GM19467 (cell line): Measurements from ENCODE around the gene ZNF552.
"Not testable (repeated sequence)": the region's sequence is repeated elsewhere in the genome, so short reads cannot be mapped to it uniquely, and the experiment has no call there.

Experiments used
- ATAC-seq: cut with Tn5 transposase; IDR thresholded peaks from one replicate; pipeline ENCODE4 v1.9.1; 2021; ENCODE audit warnings: mild to moderate bottlenecking, moderate library complexity; ENCODE audit not compliant: unreplicated experiment

ZNF552 gene

DNA sequence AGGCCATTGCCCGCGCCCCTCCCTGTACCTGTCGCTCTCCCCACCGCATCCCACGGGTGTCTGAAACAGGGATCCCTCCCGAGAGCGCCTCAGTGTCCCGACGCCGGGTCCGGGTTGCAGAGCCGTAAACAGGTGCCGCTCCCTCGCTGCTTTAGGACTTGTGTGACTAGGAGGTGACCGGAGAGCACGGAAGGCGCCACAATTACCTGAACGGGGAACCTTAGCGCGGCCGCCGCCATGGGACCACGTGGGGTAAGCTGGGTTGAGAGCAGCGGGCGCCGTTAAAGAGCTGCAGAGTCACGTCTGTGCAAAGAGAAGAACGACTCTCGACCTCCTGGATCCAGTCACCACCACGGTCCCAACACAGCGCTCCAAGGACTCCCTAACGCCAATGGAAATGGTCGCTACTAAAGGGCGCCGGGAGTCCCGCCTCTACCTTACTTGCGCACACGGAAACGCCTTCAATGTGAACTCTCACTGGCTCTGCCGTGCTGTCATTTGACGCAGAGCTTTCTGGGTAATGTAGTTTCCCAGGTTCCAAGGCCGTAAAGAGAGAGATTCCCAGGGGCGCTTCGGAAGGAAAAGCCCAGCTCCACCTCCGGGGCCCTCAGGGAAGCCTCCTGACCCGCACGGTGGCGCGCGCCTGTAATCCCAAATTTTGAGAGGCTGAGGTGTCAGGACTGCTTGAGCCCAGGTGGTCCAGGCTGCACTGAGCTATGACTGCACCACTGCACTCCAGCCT is at the start of gene ZNF552:
TSS of gene ZNF552 (minus strand) at position 409 of the 742 bp plus-strand sequence. CDS start at position 239, 170 bp downstream.
- ATAC-seq, result peak; percentile 75

- not testable (repeated sequence) for ATAC-seq
Observed at GRCh38 chr19:57862351-57862750, 47.6 kb upstream of the ZNF552 start.

GRCh38 chr19:57854117-57854516 is 39.4 kb upstream of the ZNF552 start:
- not testable (repeated sequence) for ATAC-seq

DNA sequence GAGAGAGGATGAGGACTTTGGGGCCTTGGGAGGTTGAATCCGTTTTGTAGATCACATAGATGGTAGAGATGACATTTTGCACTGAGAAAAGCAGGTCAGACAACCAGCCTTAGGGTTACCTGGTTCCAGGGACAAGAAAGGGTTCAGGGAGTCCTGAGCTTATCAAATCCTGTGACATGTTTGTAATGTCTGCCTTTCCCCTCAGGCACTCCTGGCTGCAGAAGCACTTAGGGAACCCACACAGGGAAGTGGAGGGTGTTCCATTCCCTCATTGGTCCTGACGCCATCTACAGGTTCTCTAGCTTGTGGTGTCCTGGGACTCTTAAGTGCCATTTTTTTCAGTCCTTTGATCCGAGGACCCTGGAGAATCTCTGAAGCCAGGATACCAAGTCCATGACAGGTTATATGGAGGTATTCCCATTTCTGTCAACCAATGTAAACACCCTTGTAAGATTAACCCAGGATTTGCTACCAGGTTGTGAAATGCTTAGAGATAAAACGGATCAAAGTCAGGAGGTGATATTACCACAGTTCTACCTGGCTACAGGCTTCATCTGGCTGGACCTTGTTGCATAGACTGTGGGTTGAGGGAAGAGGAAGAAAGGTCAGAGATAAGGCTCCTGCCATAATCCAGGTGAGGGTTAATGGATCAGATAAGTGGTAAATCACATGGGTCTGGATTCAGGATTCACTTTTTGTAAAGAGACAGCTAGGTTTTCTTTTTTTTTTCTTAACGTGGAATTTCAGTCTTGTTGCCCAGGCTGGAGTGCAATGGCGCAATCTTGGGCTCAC is 37.3 kb upstream of the ZNF552 start:
- ATAC-seq, result not testable (repeated sequence)

DNA sequence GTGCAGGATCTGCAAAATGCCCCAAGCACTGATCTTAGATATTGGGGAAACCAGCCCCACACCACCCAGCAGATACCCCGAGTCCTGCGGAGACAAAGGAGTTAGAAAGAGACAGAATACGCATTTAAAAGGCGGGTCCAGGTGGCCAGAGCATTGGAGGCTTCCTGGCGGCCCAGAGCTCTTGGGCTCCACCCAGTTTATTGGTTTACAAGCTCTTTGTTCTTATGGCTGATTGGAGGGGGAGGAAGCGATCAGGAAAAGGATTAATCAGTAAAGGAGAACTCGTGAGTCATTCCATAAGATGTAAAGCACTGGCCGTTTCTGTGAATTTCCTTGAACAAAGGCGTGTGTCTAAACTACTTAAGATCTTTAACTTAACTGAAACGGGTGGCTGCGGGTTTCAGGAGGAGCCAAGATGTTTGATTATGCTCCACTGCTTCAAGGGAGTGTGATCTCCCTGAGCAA is 35.9 kb upstream of the ZNF552 start:
- ATAC-seq, result no peak

DNA sequence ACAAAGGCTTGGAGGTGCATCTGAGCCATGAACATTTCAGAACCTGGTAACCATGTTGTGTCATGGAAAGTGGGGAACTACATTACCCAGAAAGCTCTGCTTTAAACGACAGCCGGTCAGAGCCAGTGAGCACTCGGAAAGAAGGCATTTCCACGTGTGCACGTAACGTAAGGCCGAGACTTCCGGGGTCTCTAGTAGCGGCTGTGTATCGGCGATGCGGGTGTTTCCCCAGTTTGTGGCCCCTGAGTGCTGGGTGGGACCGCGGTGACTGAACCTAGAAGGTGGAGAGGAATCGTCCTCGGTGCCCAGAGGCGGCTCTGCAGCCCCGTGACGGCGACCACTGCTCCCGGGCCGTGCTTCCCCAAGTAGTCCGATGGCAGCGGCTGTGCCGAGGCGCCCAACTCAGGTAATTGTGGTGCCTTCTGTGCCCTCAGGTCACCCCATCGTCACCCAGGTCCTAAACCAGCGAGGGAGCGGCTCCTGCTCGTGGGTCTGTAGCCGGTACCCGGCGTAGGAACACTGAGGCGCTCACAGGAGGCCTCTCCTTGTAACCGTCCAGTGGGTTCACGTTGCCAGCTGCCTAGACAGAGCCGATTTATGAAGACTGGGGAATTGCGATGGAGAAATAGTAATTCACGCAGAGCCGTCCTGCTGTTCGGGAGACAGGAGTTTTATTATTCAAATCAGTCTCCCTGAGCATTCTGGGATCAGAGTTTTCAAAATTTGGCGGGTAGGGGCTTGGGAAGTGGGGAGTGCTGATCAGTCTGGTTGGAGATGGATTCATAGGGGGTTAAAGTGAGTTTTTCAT is 35.2 kb upstream of the ZNF552 start, which contains the start of gene ZNF587:
TSS of gene ZNF587 (plus strand) at position 194 of the 808 bp plus-strand sequence. CDS start at position 374, 180 bp downstream.
- ATAC-seq, result peak; percentile 86

DNA sequence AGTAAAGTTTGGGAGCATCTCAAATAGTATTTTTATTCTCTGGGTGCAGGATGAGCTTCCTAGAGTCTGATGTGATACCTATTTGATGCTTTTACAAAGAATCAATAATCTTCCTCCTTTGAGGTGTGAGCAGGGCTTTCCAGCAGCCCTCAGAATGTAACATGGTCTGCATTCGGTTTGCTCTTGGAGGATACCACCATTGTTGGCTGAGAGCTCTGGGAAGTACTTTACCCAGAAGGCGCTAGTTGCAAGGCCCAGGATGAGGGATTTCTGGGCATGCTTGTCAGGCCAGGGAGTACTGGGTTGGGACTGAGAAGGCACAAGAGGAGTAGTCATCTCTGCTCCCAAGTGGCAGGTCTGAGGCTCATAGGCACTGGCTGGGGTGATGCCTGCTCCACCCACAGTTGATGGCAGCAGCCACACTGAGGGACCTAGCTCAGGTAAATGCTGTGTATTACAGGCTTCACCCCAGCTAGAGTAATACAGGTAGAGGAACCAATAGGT is 34.5 kb upstream of the ZNF552 start:
- ATAC-seq, result peak; percentile 23

GRCh38 chr19:57847164-57847563 is 32.5 kb upstream of the ZNF552 start:
- not testable (repeated sequence) for ATAC-seq

DNA sequence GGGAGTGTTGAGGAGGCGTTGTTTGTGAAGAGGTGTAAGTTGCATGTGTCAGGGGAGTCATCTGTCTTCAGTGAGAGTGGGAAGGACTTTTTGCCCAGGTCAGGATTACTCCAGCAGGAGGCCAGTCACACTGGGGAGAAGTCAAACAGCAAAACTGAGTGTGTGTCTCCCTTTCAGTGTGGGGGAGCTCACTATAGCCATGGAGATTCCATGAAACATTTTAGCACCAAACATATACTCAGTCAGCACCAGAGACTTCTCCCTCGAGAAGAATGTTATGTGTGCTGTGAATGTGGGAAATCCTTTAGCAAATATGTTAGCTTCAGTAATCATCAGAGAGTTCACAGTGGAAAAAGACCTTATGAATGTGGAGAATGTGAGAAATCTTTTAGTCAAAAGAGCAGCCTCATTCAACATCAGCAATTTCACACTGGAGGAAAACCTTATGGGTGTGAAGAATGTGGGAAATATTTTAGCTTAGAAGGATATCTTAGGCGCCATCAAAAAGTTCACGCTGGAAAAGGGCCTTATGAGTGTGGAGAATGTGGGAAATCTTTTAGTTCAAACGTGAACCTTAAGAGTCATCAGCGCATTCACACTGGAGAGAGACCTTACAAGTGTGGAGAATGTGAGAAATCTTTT is 26.5 kb upstream of the ZNF552 start:
- ATAC-seq, result no peak

- ATAC-seq, result not testable (repeated sequence)
Observed at GRCh38 chr19:57838622-57839191, 24.0 kb upstream of the ZNF552 start.

- not testable (repeated sequence) for ATAC-seq
Observed at GRCh38 chr19:57836991-57837390, 22.3 kb upstream of the ZNF552 start.

GRCh38 chr19:57830071-57830602 is 15.4 kb upstream of the ZNF552 start, which contains the start of gene ZNF587B:
Gene ZNF587B, plus strand, starts transcription at chr19:57830299. Its CDS starts 230 bp downstream, at chr19:57830529.
- no peak for ATAC-seq

DNA sequence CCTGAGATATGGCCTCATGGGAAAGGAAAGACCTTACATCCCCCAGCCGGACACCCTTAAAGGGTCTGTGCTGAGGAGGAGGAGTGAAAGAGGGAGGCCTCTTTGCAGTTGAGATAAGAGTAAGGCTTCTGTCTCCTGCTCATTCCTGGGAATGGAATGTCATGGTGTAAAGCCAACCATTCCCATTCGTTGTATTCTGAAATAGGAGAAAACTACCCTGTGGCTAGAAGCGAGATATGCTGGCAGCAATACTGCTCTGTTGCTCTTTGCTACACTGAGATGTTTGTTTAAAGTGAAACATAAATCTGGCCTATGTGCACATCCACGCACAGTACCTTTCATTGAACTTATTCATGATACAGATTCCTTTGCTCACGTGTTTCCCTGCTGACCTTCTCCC is 14.6 kb upstream of the ZNF552 start:
- no peak for ATAC-seq

GRCh38 chr19:57825511-57825910 is 10.8 kb upstream of the ZNF552 start:
- no peak for ATAC-seq

- not testable (repeated sequence) for ATAC-seq
Observed at GRCh38 chr19:57823608-57824007, 8.9 kb upstream of the ZNF552 start.

GRCh38 chr19:57823155-57823554 is 8.4 kb upstream of the ZNF552 start:
- ATAC-seq, result not testable (repeated sequence)

GRCh38 chr19:57821501-57821900 is 6.8 kb upstream of the ZNF552 start:
- not testable (repeated sequence) for ATAC-seq

DNA sequence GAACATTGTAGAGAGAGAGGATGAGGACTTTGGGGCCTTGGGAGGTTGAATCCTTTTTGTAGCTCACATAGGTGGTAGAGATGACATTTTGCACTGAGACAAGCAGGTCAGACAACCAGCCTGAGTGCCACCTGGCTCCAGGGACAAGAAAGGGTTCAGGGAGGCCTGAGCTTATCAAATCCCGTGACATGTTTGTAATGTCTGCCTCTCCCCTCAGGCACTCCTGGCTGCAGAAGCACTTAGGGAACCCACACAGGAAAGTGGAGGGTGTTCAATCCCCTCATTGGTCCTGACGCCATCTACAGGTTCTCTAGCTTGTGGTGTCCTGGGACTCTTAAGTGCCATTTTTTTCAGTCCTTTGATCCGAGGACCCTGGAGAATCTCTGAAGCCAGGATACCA is 6.4 kb upstream of the ZNF552 start:
- ATAC-seq, result not testable (repeated sequence)

DNA sequence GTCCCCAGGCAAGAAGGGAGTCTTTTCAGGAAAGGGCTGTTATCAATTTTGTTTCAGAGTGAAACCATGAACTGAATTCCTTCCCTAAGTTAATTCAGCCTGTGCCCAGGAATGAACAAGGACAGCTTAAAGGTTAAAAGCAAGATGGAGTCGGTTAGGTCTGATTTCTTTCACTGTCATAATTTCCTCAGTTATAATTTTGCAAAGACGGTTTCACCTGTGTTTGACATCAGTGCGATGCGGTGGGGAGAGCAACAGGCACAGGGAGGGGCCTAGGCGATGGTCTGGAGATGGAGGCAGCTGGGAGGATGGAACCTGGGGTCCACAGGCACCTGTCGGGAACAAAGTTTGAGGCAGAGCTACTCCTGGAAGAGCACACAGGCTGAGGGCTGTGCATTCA is 5.9 kb upstream of the ZNF552 start:
- ATAC-seq, result no peak
